DMS79 treated with DMSO at 0.1 percent for 48 hours (cell line): ENCODE results near the gene GINS1.

ENCODE experiments used
- DNase-seq: peaks from one replicate; lab custom pipeline; 2025; lab: John Stamatoyannopoulos, UW

Gene GINS1

DNA sequence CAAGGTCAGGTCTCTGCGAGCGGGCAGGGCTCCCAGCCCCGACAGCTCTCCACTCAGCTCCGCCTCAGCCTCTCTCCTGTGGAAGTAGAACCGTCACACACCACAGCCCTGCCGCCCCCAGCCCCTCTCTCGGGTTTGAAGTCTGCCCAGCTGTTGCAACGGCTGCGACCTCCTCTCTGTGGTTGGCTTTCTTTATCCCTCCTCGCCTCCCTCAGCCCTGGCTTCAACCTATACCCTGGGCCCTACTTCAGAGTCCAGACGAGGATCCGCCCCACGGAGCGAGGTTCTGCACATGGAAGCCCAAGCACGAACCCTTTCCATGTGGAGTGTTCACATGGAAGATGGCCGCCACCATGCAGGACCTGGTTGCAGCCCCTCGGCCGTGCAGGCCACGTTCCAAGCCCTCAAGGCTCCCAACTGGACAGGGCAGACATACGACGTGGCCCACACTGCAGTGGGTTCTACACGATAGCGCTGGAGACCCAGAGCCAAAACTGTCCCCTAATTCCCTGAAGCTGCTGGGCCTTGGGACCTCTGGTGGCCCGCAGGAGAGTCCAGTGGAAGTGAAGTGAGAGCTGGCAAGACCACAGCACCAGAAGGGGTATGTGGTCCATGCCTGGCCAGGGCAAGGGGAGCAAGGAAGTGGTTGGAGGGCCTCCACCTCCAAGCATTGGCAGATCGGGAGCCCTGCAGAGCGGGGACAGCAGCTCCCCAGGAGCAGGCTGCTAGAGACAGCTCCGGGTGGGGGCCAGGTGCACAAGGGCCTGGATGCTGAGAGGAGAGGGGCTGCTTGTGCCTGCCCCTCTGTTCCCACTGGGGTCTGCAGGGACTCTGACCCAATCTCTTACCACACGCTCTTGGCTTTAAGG, 69.8 kb downstream of the GINS1 start:
- DNase-seq, result no peak

DNA sequence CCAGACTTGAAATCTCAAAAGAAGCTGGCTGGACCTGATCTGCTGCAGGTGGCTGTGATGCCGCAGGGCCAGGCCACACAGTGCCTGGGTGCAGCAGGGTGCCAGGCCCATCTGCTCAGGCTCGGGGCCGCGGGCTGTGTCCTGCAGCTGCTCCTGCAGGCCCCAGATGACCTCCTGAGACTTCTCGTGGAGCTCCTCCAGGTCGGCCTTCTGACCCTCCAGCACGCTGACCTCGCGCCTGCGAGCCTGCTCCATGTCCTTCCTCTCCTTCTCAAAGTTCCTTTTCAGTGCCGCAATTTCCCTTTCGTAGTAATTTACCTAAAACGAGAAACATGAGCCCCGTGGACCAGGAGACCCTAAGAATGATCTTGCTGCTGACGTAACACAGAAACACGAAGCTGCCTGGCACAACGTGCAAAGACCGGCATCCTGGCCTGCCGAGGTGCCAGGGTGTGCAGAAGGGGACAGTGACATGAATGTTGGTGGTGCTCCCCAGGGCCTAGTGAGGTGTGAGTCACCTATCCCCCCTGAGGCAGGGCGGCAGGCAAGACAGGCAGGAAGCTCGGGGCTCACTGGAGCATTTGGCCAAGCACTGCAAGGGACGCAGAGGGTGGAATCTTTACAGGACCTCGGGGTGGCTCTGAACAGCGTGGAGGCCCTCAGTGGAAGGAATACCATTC, 71.6 kb downstream of the GINS1 start:
- DNase-seq, result no peak

DNA sequence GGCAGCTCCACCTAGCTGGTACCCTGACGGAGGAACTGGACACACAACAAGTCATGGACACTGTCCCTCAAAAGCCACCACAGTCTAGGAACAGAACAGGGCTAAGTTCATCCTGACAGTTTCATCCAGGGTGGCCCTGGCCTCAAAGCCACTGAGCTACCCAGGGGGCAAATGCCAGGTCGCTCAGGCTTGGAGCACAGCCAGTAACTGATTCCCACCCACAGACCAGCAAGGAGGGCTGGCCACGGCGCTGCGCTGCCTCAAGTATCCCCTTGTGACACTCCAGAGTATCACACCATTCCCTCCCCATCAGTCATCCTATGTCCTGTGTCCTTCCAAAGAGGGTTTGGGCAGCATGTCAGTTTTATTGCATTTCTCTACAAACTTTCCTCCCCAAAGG, 72.2 kb downstream of the GINS1 start:
- DNase-seq, result no peak

DNA sequence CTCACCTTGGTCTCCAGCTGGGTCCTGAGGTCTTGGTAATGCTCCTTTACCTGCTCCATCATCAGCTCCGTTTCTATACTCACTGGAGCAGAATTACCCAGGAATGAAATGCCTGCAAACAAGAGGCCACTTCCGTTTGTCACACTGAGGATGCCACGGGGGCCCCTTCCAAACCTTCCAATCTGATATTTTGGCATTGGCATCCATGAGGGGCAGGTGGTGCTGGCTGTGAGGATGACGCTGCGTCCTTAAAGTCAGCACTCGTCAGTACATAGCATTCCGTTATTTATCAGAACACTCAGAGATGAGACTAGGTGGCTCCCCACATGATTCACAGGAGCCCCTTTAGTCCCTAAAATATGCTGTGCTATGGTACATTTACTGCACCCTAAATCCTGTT, 72.7 kb downstream of the GINS1 start:
- no peak for DNase-seq

DNA sequence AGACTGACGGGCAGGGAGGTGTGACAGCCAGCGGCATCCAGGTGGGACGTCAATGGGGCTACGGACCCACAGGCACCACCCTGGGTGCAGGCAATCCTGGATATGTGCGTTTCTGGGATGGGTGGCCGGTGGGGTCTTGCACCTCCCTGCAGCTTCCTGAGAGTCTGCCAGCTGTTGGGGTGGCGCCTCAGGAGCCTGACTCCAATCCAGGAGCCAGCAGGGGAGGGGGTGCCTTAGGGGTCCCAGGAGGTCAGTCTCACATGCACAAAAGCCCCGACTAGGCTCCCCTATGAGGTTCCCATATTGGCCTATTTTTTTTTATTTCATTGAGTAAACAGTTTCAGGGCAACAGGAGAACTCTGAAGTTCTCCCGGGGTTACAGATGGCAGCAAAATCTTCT, 73.3 kb downstream of the GINS1 start:
- DNase-seq, result no peak

DNA sequence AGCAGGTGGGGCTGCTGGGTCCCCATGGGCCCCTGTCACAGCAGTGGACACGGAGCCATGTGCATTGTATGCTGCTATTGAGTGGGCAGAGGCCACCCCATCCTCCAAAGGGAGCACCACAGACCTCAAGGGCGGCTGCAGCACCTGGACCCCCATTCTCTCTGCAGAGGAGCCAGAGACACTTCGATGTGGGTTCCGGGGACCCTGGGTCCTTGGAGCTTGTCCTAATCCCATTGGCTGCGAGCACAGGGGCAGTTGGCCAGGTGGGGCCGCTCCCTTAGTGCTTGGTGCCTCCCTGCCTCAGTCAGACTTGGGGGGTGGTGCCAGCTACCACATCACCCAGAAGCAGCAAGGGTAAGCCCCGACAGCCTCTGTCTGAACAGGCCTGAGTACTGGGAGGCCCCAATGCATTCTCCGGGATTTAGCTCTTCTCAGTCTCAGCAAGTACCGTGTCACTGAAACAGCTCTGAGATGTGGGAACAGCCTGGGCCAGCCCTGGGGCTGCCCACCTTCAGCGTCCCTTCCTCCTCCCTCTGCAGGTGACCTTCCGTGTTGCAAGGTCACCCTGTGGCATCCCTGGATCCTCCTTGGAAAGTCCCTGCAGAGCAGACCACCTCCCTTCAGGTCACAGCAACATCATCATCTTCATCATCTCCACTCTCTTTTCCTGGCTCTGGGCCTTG, 73.9 kb downstream of the GINS1 start:
- DNase-seq, result no peak

DNA sequence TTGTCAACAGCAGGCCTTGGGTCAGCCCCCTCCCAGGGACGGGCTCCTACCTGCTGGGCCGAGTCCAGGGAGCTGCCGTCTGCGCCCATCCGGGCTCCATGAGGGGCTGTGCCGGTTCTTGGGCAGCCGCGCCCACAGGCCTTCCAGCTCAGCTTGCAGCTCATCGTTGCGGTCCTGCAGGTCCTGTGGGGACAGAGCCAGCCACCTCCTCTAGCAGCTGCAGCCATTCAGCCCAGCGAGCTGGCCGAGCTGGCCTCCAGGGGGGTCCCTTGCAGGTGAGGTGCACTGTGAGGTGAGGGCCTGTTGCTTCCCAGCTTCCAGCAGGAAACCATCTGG, 74.4 kb downstream of the GINS1 start:
- no peak for DNase-seq

DNA sequence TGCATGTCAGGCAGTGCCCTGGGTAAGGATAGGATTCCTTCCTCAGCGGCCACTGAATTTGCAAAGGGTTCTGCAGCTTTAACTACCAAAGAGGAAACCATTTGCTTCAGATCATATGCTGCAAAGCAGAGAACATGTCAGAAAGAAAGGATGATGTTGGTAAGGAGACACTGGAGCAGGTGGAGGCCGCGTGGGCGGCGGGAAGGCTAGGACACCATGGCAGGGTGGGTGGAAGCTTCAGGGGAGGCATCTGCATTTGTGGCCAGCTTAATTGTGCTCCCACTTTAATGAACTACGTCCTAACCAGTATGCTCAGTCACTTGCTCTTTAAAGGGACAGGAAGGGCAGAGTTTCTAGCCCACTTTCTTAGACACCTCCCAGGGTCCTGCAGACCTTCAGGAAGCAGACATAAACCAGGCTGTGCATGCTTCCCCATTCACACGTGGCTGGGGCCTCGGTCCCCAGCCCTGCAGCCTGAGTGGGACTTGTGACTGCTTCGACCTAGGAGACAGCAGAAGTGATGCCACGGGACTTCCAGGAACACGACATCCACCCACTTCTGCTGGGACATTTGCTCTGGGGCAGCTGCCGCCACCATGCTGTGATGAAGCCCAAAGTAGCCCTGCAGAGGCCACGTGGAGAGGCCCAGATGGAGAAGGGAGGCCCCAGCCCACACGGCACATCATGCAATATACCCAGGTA, 76.1 kb downstream of the GINS1 start:
- no peak for DNase-seq

DNA sequence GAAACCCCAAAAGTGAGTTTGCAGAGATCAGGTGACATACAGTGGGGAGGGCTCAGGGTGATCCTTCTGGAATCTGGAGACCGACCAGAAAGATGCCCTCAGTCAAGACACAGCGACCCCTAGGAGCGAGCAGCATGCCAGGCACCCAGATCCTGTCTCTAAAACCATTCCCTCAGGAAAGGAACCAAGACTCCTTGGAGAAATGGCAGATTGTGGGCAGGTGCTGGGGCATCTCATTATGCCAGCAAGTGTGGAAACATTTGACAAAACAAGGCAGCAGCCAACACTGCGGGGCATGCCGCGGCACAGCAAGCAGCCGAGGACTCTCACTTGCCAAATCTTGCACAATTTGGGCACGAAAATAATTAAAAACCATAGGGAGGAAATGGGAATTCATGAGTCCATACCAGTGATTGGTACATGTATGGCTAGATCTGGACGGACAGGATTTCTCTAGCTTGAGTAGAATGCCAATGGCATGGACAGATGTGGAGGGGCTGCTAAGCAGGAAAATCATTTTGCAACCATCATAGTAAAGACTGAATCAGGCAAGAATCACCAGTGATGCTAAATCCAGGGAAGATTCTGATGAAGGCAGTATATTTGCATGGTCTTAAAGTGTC, 76.9 kb downstream of the GINS1 start:
- DNase-seq, result no peak

DNA sequence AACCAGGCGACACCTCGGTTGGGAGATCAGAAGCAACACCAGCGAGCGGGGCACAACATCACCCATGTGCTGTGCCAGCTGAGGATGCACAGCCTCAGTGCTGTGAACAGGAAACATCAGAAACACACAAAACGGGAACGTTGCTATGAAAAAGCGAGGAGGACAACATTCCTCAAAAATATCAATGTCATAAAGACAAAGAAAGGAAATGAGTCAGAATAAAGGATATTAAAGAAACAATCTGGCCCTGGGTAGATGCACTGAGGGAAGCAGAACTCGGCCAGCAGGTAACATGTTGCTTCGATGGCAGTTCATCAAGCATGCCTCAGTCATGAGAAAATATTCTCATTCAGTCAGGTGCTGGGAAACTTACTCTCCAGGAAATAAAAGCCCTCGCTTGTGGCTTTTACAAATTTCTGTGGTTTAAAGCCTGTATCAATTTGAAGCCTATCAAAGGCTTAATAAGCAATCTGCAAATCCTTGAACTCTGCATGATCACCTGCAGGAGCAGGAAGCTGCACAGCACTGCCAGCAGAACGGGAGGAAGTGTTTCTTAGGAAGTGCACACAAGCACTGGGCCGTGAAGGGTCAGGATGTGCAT, 77.5 kb downstream of the GINS1 start:
- peak; percentile 36 for DNase-seq

DNA sequence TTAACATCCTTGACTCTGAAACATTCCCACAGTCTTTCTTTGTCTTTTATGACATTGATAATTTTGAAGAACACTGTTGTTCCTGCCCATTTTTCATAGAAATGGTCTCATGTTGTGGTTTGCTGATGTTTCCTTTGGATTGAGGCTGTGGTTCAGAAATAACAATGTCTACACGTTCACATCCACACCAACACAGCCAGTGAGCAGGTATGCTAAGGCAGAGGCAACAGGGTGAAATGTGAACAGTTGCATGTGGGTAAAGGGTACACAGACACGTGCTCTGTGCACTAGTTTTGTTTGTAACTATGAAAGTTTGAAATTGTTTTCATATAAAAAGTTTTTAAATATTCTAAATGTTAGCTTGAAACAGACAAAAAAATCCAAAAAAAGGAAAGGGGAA, 78.4 kb downstream of the GINS1 start:
- no peak for DNase-seq

DNA sequence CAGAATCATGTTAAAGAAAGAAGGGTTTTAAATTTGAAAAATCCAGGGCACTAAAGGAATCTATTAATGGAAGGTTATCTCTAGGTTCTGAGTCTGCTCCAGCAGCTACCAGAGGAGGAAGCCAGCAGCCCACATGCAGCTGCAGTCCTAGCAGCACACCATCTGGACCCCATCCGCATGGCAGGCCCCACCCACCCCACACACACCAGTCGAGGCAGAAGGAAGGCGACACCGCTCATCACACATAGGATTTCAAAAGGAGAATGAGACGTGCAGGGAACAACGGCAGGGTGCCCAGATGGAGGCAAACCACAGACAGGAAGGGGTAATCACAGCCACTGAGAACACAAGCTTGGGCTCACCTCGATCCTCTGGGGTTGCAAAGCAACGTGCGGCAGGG, 78.9 kb downstream of the GINS1 start:
- no peak for DNase-seq

DNA sequence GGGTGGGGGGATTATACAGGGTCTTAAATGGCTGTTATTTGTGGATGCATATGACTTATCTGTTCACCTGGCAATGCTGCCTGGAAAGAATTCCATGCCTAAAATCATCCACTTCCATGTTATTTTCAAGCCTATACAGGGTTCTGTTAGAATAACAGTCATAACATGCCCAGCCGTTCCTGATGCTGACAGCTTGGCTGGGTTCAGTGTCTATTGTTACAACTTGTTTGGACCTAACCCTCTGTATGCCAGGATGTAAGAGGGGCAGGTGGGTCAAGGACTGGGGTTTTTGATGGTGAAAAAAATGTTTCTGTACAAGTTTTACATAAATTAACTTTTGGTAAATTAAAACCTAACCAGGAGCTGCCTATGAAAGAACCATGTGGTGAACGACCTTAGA, 79.8 kb downstream of the GINS1 start:
- no peak for DNase-seq

DNA sequence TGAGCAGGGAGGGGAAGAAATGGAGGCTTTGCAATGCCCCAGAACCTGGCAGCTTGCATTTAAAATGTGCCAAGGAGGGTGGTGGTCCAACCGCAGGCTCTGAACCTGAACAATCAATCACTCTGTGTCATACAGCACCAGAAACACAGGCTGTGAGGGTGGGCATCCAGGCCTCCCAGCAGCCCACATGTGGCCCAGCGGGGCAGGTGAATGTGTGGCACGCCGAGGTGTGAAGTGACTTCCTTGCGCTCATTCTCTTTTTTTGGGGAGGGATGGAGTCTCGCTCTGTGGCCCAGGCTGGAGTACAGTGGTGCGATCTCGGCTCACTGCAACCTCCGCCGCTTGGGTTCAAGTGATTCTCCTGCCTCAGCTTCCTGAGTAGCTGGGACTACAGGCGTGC, 80.5 kb downstream of the GINS1 start:
- DNase-seq, result no peak

DNA sequence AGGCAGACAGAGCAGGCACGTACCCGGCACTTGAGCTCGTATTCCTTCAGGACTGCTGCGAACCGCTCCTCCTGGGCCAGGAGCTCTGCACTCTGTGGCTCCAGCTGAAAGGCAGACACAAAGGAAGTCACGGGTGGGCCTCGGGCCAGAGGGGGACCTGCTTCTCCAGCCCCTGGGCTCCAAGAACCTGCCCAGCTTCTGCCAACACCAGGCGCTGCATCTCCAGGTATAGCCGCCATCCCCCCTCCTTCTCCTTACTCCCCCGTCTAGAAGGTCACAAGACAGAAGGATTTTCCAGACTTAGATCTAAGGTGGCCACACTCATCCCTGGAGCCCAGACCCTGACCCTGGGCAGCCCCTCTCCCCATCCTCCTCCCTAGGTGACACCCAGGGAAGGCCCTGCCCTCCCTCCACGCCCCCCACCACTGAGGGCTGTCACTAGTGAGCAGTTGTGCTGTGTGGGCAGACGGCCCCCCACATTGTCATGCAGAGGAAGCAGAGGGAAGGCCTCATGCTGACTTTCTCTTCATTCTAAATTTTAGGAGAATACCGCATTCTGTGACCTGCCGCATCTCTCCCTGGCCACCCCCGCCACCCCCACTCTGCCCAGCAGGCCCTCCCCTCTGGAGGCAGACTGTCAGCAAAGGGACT, 81.9 kb downstream of the GINS1 start:
- no peak for DNase-seq

DNA sequence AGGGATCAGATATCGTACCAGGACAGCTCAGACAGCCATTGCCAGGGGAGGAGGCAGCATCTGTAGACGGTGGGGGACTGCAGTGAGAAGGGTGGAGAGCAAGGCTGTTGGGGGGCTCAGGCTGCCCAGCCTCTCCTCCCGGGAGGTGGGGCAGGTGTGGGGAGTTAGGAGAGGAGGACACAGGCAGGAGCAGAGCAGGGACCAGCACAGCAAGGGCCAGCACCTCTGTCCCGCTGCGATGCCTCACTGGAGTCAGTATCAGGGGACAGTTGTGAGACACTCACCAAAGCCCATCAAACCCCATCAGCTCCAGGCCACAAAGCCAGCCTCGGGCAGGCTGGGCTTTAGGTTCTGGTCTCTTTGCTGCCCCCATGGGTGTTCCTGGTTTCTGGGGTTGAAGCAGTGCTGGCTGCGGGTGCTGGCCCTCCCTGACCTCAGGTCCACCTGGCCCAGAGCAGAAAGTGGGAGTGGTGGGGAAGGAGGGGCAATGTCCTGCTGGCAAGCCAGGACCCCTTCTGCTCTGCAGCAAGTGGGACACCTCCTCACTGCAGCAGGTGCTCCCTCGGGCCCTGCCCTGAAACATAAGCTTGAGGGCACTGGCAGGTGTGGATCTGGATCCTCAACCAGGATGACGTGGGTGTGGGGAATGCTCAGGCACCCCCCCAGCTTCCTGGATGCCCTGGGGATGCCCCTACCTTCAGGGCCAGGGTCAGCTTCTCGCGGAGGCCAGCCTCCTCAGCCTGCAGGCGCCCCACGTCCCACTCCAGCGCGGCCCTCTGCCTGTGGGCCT, 83.4 kb downstream of the GINS1 start:
- DNase-seq, result no peak

DNA sequence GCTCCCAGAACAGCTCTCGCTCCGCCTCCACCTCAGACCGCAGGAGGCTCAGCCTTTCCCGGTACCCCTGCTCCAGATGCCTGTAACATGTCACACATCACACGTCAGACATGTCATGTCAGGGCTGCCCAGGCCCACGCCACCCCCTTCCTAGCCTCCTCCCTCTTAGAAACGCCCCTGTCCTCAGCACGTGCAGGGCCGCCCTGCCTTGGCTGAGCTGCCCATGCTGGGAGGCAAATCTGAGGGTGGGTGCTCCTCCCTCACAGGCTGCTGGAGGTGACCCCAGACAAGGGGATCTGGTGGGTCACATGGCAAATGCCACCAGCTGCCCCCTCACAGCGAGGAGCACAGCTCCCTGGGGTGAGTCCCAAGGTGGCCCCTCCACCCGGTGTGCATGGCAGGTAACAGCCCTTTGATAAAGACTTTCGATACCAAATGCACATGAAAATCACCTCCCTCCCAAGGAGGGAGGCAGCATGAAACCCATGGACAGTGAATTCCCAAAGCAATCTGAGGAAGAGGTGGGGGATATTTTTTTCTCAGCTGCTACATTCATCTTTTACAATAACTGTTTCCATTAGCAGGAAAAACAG, 84.1 kb downstream of the GINS1 start:
- no peak for DNase-seq

DNA sequence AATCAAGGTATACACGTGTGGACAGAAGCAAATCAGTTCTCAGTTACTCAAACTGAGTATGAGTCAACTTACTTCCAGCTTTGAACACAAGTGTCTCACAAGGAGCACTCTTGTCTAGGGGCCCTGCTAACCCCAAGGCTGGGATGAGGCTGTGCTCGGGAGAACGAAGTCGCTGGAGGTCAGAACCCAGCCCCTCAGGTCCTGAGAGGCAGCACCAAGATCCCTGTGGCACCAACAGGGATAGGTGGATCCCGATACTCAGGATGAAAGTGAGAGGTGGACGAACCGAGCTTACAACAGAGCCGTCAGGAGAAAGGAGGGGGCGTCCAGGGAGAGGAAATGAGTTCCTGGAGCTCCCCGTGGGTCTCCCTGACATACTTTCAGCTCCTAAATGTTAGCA, 85.7 kb downstream of the GINS1 start:
- no peak for DNase-seq

DNA sequence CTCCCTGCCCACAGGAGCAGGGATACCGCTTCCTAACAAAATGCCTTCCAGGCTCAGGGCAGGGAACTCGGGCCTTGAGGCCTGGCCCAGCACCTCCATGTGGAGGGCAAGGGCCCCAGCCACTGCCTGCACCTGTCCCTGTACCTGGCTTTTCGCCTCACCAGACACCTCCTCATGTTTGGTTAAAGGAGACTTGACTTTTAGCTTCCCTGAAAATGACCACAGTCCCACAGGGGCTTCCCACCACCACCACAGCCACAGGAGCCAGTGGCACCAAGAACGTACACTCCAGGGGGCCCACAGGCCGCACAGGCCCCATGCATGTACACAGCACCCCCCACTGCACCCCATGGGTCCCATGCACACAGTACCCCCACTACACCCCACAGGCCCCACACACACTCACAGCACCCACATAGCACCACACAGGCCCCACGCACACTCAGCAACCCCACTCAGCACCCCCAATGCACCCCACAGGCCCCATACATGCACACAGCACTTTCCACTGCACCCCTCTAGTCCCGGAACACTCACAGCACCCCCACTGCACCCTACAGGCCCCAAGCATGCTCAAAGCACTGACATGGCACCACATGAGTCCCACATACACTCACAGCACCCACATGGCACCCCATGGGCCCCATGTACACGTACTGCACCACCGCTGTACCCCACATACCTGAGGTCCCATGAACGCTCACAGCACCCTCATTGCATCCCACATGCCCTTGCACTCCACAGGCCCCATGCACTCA, 86.5 kb downstream of the GINS1 start:
- DNase-seq, result no peak
